ENCODE data around the gene MGAT5B.

DNA sequence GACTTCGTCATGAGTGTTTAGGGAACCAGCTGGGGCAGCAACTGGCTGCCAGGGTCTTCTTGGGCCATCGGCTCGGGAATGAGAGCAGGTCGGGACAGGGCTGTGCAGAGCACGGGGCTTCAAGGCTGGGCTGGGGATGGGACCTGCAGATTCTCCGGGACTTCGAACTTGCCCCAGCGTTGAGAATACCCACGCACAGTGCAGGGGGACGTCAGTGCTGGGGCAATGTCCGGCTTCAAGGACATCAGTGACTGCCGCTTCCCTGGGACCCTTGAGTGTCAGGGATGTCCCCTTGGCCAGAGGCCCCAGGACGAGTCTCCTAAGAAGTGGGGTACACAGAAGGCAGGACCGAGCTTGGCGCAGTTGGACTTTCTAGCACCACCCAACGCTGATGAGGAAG is 76.3 kb downstream of the MGAT5B start:
- TF ChIP-seq, protein P1, sequence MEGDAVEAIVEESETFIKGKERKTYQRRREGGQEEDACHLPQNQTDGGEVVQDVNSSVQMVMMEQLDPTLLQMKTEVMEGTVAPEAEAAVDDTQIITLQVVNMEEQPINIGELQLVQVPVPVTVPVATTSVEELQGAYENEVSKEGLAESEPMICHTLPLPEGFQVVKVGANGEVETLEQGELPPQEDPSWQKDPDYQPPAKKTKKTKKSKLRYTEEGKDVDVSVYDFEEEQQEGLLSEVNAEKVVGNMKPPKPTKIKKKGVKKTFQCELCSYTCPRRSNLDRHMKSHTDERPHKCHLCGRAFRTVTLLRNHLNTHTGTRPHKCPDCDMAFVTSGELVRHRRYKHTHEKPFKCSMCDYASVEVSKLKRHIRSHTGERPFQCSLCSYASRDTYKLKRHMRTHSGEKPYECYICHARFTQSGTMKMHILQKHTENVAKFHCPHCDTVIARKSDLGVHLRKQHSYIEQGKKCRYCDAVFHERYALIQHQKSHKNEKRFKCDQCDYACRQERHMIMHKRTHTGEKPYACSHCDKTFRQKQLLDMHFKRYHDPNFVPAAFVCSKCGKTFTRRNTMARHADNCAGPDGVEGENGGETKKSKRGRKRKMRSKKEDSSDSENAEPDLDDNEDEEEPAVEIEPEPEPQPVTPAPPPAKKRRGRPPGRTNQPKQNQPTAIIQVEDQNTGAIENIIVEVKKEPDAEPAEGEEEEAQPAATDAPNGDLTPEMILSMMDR (conservative IDR thresholded peaks at IDR 0.05) = no peak
- TF ChIP-seq EZH2 (IDR thresholded peaks at IDR 0.05; ENCODE audit: low read depth) = no peak

All from PC-9 (cell line).